SJCRH30 (cell line): Measurements from ENCODE around the gene INO80D. TPM values are rescaled to one million over a fixed set of nuclear protein-coding genes. Genes with fewer than 3 reads are reported as not detected.
"Not testable (repeated sequence)": the region's sequence is repeated elsewhere in the genome, so short reads cannot be mapped to it uniquely, and the experiment has no call there.

Experiments used
- DNase-seq, 2 experiments: peaks; one replicate each; pipeline ENCODE4 v3.0.0-alpha.2; 2015 to 2020
- H3K27ac ChIP-seq: fragments of 250-450 bp; sonication (Bioruptor Pico); 2 replicates; pipeline ENCODE4 v1.5.1; 2020; ENCODE audit warnings: mild to moderate bottlenecking, moderate library complexity
- H3K27me3 ChIP-seq: fragments of 250-450 bp; sonication (Bioruptor Pico); 2 replicates; pipeline ENCODE4 v1.5.1; 2020; ENCODE audit warnings: mild to moderate bottlenecking, moderate library complexity
- H3K36me3 ChIP-seq: fragments of 250-450 bp; sonication (Bioruptor Pico); 2 replicates; pipeline ENCODE4 v1.5.1; 2020; ENCODE audit warnings: mild to moderate bottlenecking, moderate library complexity
- H3K4me1 ChIP-seq: fragments of 250-450 bp; sonication (Bioruptor Pico); 2 replicates; pipeline ENCODE4 v1.5.1; 2020; ENCODE audit warnings: mild to moderate bottlenecking, moderate library complexity
- H3K4me3 ChIP-seq: fragments of 250-450 bp; sonication (Bioruptor Pico); 2 replicates; pipeline ENCODE4 v1.5.1; 2020; ENCODE audit warnings: mild to moderate bottlenecking, moderate library complexity
- H3K9me3 ChIP-seq: fragments of 250-450 bp; sonication (Bioruptor Pico); replicated peaks from 2 replicates; pipeline ENCODE4 v1.5.1; 2020; ENCODE audit warnings: mild to moderate bottlenecking, moderate library complexity
- total RNA-seq: library from RNA; depleted of rRNA; stranded (reverse); fragments of >200 nt; shearing (Covaris generic); gene quantifications from 2 replicates; pipeline ENCODE4 v1.2.3, GENCODE V29; 2014

INO80D gene
- total RNA-seq, 1 experiment from 2014 or later, result 8.1 TPM

DNA sequence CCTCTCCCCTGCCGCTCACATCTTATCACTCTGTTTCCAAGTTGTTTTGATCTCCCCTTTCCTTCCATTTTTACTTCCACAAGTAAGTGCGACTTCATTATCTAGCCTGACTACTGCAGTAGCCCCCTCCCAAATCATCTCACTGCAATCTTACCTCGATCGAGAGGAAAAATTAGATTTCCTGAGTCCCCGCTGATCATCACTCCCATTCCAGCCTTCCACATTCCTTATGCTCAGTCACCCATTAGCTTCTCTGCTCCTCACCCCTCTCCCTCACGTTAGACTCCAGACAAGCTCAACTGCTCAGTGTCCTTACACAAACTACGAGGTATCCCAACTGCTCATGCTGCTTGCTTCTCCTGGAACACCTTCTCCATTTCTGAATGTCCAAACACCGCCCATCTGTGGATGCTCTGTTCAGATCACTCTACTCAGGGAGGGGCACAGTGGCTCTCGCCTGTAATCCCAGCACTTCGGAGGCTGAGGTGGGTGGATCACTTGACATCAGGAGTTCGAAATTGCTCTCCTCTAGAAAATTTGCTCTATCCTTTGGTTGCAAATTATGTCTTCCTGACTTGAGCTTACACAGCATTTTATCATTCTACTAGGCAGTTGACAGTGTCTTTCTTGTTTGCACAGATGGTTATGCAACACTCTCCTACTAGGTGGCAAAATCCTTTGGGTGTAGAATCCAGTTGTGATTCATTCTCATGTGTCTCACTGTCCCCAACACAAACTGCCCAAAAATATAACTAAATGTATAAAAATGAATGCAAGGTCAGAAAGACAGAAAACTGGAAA is 96.5 kb downstream of the INO80D start:
- H3K27ac ChIP-seq, result no peak overlapping the region
- no peaks in the 10 kb centered on the region for H3K9me3 ChIP-seq
- no peaks in the 10 kb centered on the region; the same call in 1 of the 2 replicates for H3K36me3 ChIP-seq
- H3K27me3 ChIP-seq, result no peaks in the 10 kb centered on the region
- H3K4me3 ChIP-seq, result no peak overlapping the region
- no peak for DNase-seq
- H3K4me1 ChIP-seq, result no peaks in the 10 kb centered on the region

DNA sequence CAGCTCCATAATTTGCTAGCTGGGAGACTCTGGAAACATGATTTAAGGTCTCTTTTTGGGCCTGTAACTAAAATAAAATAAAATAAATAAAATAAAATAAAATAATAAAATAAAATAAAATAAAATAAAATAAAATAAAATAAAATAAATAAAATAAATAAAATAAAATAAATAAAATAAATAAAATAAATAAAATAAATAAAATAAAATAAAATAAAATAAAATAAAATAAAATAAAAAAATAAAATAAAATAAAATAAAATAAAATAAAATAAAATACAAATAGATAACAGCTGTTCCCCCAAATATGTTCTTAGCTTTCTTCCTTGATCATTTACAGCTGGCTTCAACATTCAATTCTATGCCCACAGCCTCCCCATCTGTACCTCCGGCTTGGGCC is 97.3 kb downstream of the INO80D start:
- DNase-seq, H3K36me3 ChIP-seq, H3K27ac ChIP-seq, H3K4me3 ChIP-seq, H3K27me3 ChIP-seq, H3K9me3 ChIP-seq, H3K4me1 ChIP-seq: not testable (repeated sequence)

DNA sequence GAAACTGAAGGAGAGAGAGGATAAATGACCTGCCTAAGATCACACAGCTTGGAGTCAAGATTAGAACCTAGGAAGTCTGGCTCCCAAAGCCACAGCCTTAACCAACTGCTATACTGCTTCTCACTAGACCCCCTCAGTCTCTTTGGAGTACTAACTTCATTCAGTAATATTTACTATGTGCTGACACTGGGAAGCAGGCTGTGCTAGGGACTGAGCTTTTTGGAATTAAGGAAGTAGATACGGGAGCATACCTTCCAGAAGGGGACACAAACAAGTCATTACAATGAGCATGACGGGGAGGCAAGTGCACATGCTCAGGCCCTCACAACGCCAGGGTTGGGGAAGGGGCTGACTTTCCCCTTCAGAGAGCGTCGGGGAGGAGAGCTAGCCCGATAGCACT is 97.7 kb downstream of the INO80D start:
- H3K36me3 ChIP-seq, result no peaks in the 10 kb centered on the region; the same call in 1 of the 2 replicates
- no peak overlapping the region for H3K27ac ChIP-seq
- H3K27me3 ChIP-seq, result no peaks in the 10 kb centered on the region
- H3K4me3 ChIP-seq, result no peak overlapping the region
- no peaks in the 10 kb centered on the region for H3K4me1 ChIP-seq
- DNase-seq, result no peak
- H3K9me3 ChIP-seq, result no peaks in the 10 kb centered on the region

DNA sequence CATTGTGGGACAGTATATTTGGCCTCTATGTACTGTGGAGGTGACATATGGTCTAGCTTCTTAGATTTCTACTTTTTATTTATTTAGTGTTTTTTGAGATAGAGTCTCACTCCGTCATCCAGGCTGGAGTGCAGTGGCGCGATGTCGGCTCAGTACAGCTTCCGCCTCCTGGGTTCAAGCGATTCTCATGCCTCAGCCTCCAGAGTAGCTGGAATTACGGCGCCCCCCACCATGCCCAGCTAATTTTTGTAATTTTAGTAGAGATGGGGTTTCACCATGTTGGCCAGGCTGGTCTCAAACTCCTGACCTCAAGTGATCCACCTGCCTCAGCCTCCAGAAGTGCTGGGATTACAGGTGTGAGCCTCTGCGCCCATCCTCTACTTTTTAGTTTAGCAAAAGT is 99.6 kb downstream of the INO80D start:
- DNase-seq, H3K9me3 ChIP-seq, H3K27me3 ChIP-seq, H3K27ac ChIP-seq, H3K4me3 ChIP-seq, H3K36me3 ChIP-seq, H3K4me1 ChIP-seq: not testable (repeated sequence)

DNA sequence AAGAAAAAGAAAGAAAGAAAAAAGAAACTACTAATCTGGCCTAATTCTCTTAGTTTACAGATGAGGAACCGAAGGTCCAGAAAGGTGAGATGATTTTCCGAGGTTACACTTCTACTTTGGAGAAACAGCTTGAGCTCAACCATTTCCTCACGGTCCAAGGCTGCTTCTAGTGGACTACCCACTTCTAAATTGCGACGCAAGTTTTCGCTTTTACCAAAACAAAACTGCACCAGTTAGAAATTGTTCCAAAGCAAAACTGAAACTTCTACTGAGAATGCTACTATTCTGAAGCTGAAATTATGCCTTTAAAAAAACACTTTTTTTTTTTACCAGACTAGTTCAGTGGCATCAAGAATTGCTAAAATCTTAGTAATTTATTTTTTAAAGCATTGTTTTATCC is 101.6 kb downstream of the INO80D start:
- no peak for DNase-seq
- H3K36me3 ChIP-seq, result no peaks in the 10 kb centered on the region
- H3K27me3 ChIP-seq, result no peaks in the 10 kb centered on the region
- H3K27ac ChIP-seq, result no peak overlapping the region
- H3K9me3 ChIP-seq, result no peaks in the 10 kb centered on the region
- no peaks in the 10 kb centered on the region for H3K4me1 ChIP-seq
- no peak overlapping the region for H3K4me3 ChIP-seq

DNA sequence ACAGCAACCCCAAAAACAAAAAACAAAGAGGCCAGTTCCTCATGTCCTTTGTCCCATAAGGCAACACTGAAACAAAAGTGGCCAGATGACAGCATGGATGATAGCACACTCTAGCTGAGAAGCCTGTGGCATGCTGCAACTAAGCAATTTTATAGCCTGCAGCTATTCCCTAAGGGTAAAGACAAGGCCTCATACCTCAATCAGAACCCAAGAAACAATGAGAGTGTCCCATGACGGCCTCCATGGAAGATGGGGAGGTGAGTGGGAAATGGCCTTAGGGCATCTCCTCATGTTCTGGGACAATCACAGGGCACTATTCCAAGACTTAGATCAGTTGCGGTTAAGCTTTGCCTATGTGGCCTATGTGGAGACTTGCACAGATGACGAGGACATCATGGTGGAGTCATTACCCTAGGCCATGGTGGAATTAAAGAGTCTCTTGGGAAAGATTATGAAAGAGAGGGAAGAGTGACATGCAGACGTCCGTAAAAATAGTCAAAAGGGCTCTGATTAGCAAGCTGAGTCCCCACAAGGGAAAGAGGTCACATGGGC is 103.1 kb downstream of the INO80D start:
- Histone ChIP-seq H3K9me3 (no peaks in the 10 kb centered on the region), H3K36me3 (no peaks in the 10 kb centered on the region), H3K4me1 (no peaks in the 10 kb centered on the region), H3K27me3 (no peaks in the 10 kb centered on the region), H3K27ac (no peak overlapping the region), H3K4me3 (no peak overlapping the region)
- peak in 1 of 2 experiments; percentile 21 for DNase-seq

DNA sequence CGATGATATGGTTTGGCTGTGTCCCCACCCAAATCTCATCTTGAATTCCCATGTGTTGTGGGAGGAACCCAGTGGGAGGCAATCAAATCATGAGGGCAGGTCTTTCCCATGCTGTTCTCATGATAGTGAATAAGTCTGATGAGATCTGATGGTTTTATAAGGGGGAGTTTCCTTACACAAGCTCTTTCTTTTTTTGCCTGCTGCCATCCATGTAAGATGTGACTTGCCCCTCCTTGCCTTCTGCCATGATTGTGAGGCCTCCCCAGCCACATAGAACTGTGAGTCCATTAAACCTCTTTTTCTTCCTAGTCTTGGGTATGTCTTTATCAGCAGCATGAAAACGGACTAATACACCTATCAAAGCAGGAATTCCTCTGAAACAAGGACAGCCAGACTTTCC is 107.2 kb downstream of the INO80D start:
- not testable (repeated sequence) for DNase-seq

DNA sequence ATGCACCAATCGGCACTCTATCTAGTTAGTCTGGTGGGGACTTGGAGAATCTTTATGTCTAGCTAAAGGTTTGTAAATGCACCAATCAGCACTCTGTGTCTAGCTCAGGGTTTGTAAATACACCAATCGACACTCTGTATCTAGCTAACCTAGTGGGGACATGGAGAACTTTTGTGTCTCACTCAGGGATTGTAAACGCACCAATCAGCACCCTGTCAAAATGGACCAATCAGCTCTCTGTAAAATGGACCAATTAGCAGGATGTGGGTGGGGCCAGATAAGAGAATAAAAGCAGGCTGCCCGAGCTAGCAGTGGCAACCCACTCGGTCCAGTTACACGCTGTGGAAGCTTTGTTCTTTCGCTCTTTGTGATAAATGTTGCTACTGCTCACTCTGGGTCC is 108.3 kb downstream of the INO80D start:
- not testable (repeated sequence) for H3K27me3 ChIP-seq, H3K9me3 ChIP-seq, H3K4me3 ChIP-seq, H3K27ac ChIP-seq, H3K4me1 ChIP-seq, DNase-seq, H3K36me3 ChIP-seq

More for the DNA sequence above, 107.2 kb downstream of the INO80D start:
- H3K9me3 ChIP-seq, H3K4me3 ChIP-seq, H3K4me1 ChIP-seq, H3K27ac ChIP-seq, H3K27me3 ChIP-seq, H3K36me3 ChIP-seq: not testable (repeated sequence)

DNA sequence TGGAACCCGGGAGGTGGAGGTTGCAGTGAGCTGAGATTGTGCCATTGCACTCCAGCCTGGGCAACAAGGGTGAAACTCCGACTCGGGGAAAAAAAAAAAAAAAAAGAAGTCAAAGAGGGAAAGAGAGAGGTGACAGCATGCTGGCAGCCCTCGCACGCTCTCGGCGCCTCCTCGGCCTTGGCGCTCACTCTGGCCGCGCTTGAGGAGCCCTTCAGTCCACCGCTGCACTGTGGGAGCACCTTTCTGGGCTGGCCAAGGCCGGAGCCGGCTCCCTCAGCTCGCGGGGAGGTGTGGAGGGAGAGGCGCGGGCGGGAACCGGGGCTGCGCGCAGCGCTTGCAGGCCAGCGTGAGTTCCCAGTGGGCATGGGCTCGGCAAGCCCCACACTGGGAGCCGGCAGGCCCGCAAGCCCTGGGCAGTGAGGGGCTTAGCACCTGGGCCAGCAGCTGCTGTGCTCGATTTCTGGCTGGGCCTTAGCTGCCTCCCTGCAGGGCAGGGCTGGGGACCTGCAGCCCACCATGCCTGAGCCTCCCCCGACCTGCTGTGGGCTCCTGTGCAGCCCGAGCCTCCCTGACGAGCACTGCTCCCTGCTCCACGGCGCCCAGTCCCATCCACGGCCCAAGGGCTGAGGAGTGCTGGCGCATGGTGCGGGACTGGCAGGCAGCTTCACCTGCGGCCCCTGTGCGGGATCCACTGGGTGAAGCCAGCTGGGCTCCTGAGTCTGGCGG is 108.9 kb downstream of the INO80D start:
- DNase-seq, H3K4me3 ChIP-seq, H3K4me1 ChIP-seq, H3K36me3 ChIP-seq, H3K27ac ChIP-seq, H3K9me3 ChIP-seq, H3K27me3 ChIP-seq: not testable (repeated sequence)

DNA sequence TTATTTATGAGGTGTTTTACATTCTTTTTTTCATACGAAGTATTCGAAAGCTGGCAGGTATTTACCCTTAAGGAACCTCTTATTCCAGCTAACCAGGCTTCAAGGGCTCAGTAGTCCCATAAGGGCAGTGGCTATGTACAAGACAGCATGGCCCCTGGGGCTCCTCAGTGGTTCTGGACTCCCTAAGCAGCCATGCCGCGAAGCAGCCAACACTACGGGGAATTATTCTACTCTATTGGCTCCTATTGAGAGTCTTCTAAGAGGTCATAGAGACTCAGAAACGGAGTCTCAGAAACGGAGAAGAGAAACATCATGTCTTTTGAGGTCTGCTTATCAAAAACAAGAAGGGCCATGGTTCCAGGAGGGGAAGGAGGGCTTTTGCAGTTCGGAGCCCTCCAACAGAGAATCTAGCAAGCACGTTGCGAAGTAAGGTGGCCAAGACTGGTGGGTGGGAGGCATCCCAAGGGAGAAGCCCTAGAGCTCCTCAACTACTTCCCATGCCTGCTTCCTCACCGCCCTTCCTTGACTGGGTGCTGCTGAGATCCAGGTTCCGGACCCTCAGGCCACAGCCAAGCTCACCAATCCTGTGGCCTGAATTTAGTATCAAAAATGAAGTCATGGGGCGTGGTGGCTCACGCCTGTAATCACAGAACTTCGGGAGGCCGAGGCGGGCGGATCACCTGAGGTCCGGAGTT is 109.7 kb downstream of the INO80D start:
- Histone ChIP-seq H3K27me3 (no peaks in the 10 kb centered on the region), H3K4me3 (no peak overlapping the region), H3K9me3 (no peaks in the 10 kb centered on the region), H3K36me3 (no peaks in the 10 kb centered on the region), H3K4me1 (no peaks in the 10 kb centered on the region), H3K27ac (no peak overlapping the region)
- DNase-seq, result no peak

DNA sequence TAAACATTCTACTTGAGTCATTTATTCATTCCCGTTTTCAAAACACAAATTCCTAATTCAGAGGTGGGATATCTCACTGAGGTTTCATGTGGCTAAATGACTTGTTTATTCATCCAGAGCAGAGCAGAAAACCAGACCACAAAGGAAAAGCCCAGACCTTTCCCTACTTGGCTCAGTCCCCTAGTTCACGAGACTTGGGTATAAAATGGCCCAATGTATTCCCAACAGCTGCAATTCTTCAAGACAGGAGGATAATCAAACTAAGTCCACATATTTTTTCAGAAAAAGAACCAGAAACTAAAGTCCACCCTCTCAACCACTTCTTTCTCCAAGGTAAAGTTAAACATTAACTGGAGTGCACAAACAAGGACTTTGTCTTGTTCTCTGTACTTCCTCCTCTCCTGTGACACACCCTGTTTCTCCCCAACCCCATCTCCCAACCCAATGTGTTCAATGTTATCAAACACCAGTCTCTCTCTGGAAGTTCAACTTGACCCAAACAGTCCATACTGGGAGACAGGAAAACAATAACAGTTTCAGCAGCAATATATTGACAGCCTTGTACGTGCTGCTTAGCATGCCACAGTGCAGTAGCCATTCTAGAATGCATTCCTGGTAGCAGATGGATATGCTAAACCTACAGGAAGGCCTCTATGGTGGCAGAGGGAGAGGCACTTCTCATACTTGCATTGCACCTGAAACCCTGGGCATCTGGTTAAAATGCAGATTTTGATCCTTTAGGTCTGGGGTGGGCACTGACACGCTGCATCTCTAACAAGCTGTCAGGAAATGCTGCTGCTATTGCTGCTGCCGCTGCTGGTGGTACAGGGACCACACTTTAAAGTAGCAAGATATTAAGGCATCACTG is 110.7 kb downstream of the INO80D start:
- H3K4me3 ChIP-seq, result no peak overlapping the region
- H3K27me3 ChIP-seq, result no peaks in the 10 kb centered on the region
- H3K9me3 ChIP-seq, result no peaks in the 10 kb centered on the region
- no peaks in the 10 kb centered on the region for H3K36me3 ChIP-seq
- no peak overlapping the region for H3K27ac ChIP-seq
- H3K4me1 ChIP-seq, result no peaks in the 10 kb centered on the region
- peak in 1 of 2 experiments; percentile 38 for DNase-seq

DNA sequence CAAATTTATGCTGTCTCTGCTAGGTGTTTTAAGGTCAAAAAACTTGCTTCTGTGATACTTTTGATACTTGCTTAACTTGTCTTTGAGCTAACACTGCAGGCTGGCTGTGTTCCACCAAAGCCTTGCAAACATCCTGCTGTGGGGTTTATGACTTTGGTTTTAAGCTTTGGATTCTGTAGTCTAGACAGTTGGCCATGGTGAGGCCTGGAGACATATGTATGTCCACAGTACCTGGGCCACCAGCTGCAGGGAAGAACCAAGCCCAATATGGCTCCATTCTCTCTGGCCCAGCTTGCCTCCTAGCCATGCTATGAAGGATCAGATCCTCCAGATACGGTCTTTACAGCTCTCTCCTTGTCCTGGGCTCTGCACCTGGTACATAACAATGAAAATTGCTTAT is 113.9 kb downstream of the INO80D start:
- no peaks in the 10 kb centered on the region for H3K9me3 ChIP-seq
- H3K27ac ChIP-seq, result no peak overlapping the region
- H3K4me3 ChIP-seq, result no peak overlapping the region
- H3K36me3 ChIP-seq, result no peaks in the 10 kb centered on the region
- no peak for DNase-seq
- no peaks in the 10 kb centered on the region for H3K27me3 ChIP-seq
- no peaks in the 10 kb centered on the region for H3K4me1 ChIP-seq

DNA sequence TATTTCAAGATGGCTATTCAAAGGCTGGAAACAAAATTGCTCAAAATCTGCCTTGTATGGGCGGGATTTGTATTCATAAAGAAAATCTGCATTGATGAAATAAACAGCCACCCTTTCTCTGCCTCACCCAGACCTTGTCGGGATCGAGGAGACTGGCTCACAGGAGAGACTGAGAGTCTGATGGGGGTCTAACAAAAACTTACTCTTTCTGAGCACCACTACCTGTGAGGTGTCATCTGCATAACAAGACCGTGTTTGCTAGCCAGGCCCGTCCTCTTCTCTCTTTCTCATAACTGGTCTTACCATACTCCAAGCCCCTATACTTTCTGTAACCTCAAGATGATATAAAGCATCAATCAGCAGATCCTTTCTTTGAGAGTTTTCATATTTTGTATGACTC is 115.6 kb downstream of the INO80D start:
- H3K27ac ChIP-seq, result no peak overlapping the region
- H3K36me3 ChIP-seq, result no peaks in the 10 kb centered on the region
- DNase-seq, result no peak
- H3K4me1 ChIP-seq, result no peaks in the 10 kb centered on the region
- H3K4me3 ChIP-seq, result no peak overlapping the region
- no peaks in the 10 kb centered on the region for H3K9me3 ChIP-seq
- no peaks in the 10 kb centered on the region for H3K27me3 ChIP-seq

DNA sequence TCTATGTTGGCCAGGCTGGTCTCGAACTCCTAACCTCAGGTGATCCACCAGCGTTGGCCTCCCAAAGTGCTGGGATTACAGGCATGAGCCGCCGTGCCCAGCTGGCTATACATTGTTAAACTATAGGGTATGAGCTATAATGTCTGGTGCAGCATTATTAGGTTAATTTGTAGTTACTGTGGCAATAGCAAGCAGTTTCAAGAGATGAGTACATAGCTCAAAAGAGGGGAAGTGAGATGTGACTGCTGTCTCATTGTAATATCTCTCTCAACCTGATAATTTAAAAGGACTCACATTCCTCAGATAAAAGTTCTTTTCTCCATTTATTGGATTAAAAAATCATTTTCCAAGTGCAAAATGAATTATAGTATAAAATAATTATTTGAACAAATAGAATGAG is 116.4 kb downstream of the INO80D start:
- Histone ChIP-seq H3K4me1 (no peaks in the 10 kb centered on the region), H3K27ac (no peak overlapping the region), H3K36me3 (no peaks in the 10 kb centered on the region), H3K9me3 (no peaks in the 10 kb centered on the region), H3K27me3 (no peaks in the 10 kb centered on the region), H3K4me3 (no peak overlapping the region)
- no peak for DNase-seq
